HG02642 (cell line): Measurements from ENCODE around the gene ADAMTS2.

Source experiments
- ATAC-seq: cut with Tn5 transposase; IDR thresholded peaks from one replicate; pipeline ENCODE4 v1.9.1; 2021; ENCODE audit warnings: mild to moderate bottlenecking; ENCODE audit not compliant: unreplicated experiment, poor library complexity

The ADAMTS2 gene

GRCh38 chr5:179345183-179345432, 153 bp downstream of the ADAMTS2 start:
- ATAC-seq: no peak

GRCh38 chr5:179344431-179345182, 654 bp downstream of the ADAMTS2 start:
- ATAC-seq: no peak

- no peak for ATAC-seq
Observed at GRCh38 chr5:179343719-179344430, 1.4 kb downstream of the ADAMTS2 start.

- no peak for ATAC-seq
Observed at GRCh38 chr5:179343021-179343718, 2.1 kb downstream of the ADAMTS2 start.

- ATAC-seq: no peak
Observed at GRCh38 chr5:179342577-179342976, 2.7 kb downstream of the ADAMTS2 start.

- no peak for ATAC-seq
Observed at GRCh38 chr5:179340465-179340864, 4.8 kb downstream of the ADAMTS2 start.

GRCh38 chr5:179339996-179340395, 5.3 kb downstream of the ADAMTS2 start:
- no peak for ATAC-seq

GRCh38 chr5:179339081-179339480, 6.2 kb downstream of the ADAMTS2 start:
- no peak for ATAC-seq

GRCh38 chr5:179337796-179338676, 7.2 kb downstream of the ADAMTS2 start:
- no peak for ATAC-seq

GRCh38 chr5:179336871-179337795, 8.1 kb downstream of the ADAMTS2 start:
- no peak for ATAC-seq

- no peak for ATAC-seq
Observed at GRCh38 chr5:179336126-179336870, 9.0 kb downstream of the ADAMTS2 start.

- ATAC-seq: no peak
Observed at GRCh38 chr5:179333796-179334761, 11.2 kb downstream of the ADAMTS2 start.

GRCh38 chr5:179332741-179333290, 12.4 kb downstream of the ADAMTS2 start:
- ATAC-seq: no peak

- ATAC-seq: no peak
Observed at GRCh38 chr5:179331591-179332375, 13.5 kb downstream of the ADAMTS2 start.

GRCh38 chr5:179330186-179330900, 14.9 kb downstream of the ADAMTS2 start:
- ATAC-seq: no peak

- no peak for ATAC-seq
Observed at GRCh38 chr5:179328291-179328690, 17.0 kb downstream of the ADAMTS2 start.
